Osteoblast (primary cell): Measurements from ENCODE around the gene SYT8. TPM values are rescaled to one million over a fixed set of nuclear protein-coding genes. Genes with fewer than 3 reads are reported as not detected.

ENCODE experiments used
- DNase-seq: peaks from one replicate; pipeline ENCODE4 v3.0.0; 2011; ENCODE audit warnings: low spot score, mixed read lengths; ENCODE audit not compliant: insufficient read length; ENCODE audit errors: missing footprints
- H2AFZ ChIP-seq: 2 replicates; pipeline ENCODE4 v1.6.0; 2011; ENCODE audit warnings: mild to moderate bottlenecking, low read length
- H3K27ac ChIP-seq: 2 replicates; pipeline ENCODE4 v1.5.1; 2011; ENCODE audit warnings: mild to moderate bottlenecking, low read depth, low read length, moderate library complexity
- H3K27me3 ChIP-seq: 2 replicates; pipeline ENCODE4 v1.6.0; 2012; ENCODE audit warnings: mild to moderate bottlenecking, control low read depth, inconsistent platforms, low read length, moderate library complexity; ENCODE audit not compliant: insufficient read depth
- H3K36me3 ChIP-seq: 2 replicates; pipeline ENCODE4 v1.5.1; 2011; ENCODE audit warnings: mild to moderate bottlenecking, low read length, control low read depth, moderate library complexity; ENCODE audit not compliant: insufficient read depth
- H3K4me1 ChIP-seq: 2 replicates; pipeline ENCODE4 v1.5.1; 2011; ENCODE audit warnings: mild to moderate bottlenecking, low read length, control low read depth, moderate library complexity; ENCODE audit not compliant: insufficient read depth
- H3K4me2 ChIP-seq: 2 replicates; pipeline ENCODE4 v1.6.0; 2011; ENCODE audit warnings: mild to moderate bottlenecking, low read length; ENCODE audit not compliant: insufficient read depth
- H3K4me3 ChIP-seq: fragments of 200-600 bp; sonication (generic); 3 replicates; pipeline ENCODE4 v1.5.1; 2012; ENCODE audit warnings: mild to moderate bottlenecking, low read length, inconsistent platforms; ENCODE audit not compliant: insufficient read depth
- H3K79me2 ChIP-seq: 2 replicates; pipeline ENCODE4 v1.6.0; 2012; ENCODE audit warnings: mild to moderate bottlenecking, low read length, control low read depth, inconsistent platforms; ENCODE audit not compliant: insufficient read depth
- H3K9me3 ChIP-seq: 2 replicates; pipeline ENCODE4 v1.5.1; 2011; ENCODE audit warnings: low read depth, low read length, control low read depth
- H4K20me1 ChIP-seq: 2 replicates; pipeline ENCODE4 v1.6.0; 2012; ENCODE audit warnings: mild to moderate bottlenecking, low read length, control low read depth; ENCODE audit not compliant: insufficient read depth
- total RNA-seq: library from RNA; depleted of rRNA; stranded (reverse); fragments of >200 nt; gene quantifications from 2 replicates; pipeline ENCODE4 v1.2.3, GENCODE V29; 2012
- TF ChIP-seq, protein P1 (sequence below): IDR thresholded peaks from 2 replicates; pipeline ENCODE4 v1.5.1; 2011; ENCODE audit warnings: mild to moderate bottlenecking, low read depth, low read length, moderate library complexity; ENCODE audit errors: extremely low read depth

Gene SYT8
- total RNA-seq, 1 donor: 0.36 TPM

DNA sequence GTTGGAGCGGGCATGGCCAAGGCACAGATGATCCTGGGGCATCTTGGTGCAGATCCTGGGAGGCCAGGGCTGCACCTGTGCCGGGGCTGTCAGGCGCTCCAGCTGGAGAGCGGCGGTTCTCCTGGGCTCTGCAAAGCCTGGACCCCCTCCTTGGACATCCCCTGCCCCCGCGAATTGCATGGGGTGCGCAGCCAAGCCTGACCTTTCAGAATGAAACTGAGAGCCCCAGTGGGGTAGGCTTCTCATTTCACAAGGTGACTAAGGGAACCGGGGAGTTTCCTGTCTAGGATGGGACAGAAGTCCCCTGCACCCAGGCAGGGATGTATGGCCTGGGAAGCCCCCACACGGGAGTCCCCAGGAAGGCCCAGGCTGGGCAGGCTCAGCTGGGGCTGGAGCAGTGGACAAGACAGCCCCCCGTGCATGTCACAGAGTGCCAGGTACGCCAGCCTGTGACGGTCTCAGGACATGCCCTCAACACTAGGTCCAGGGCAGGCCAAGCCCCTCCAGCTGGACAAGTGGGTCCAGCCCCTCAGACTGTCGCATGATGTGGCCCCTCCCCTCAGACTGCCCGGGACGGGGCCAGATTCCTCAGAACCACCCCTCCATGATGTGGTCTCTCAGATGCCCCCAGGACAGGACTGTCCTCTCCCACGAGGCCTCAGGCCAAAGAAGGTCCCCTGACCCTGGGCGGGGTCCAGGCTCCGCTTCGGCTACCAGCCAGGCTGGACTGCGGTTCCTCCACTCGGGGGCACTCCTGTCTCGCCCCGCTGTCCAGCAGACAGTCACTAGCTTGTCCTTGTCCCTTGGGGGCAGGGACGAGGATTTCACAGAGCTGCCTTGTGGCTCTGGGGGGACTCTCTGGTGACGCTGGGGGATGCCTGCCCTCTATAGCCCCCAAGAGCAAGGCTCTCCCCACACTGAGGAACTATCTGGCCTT lies 20.4 kb downstream of the SYT8 start:
- H4K20me1 ChIP-seq: no peaks in the 10 kb centered on the region
- H3K79me2 ChIP-seq: no peaks in the 10 kb centered on the region
- no peaks in the 10 kb centered on the region for H3K4me1 ChIP-seq
- TF ChIP-seq, protein P1, sequence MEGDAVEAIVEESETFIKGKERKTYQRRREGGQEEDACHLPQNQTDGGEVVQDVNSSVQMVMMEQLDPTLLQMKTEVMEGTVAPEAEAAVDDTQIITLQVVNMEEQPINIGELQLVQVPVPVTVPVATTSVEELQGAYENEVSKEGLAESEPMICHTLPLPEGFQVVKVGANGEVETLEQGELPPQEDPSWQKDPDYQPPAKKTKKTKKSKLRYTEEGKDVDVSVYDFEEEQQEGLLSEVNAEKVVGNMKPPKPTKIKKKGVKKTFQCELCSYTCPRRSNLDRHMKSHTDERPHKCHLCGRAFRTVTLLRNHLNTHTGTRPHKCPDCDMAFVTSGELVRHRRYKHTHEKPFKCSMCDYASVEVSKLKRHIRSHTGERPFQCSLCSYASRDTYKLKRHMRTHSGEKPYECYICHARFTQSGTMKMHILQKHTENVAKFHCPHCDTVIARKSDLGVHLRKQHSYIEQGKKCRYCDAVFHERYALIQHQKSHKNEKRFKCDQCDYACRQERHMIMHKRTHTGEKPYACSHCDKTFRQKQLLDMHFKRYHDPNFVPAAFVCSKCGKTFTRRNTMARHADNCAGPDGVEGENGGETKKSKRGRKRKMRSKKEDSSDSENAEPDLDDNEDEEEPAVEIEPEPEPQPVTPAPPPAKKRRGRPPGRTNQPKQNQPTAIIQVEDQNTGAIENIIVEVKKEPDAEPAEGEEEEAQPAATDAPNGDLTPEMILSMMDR: no peak
- H3K27me3 ChIP-seq: no peaks in the 10 kb centered on the region
- no peak overlapping the region for H3K4me2 ChIP-seq
- H3K27ac ChIP-seq: no peak overlapping the region
- H2AFZ ChIP-seq: no peak overlapping the region
- H3K36me3 ChIP-seq: no peaks in the 10 kb centered on the region
- no peak overlapping the region for H3K4me3 ChIP-seq
- no peak for DNase-seq
- H3K9me3 ChIP-seq: no peaks in the 10 kb centered on the region

DNA sequence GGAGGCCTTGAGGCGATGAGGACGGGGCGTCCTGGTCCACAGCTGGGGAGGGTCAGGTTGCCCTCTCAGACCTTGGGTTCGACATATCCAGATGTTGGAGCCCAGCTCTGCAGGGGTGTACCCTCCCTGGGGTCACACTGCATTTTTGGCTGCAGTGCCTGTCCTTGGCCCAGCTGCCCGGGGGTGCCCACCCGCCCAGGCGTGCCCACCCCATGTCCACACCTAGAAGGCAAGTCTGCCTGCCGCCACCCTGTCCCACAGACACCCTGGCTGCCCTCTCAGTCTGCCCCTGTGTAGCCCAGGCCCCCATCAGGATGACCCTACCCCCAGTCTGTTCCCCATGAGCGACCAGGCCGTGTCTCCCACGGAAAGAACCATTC lies 21.1 kb downstream of the SYT8 start:
- H3K27ac ChIP-seq: no peak overlapping the region
- no peaks in the 10 kb centered on the region for H3K27me3 ChIP-seq
- TF ChIP-seq, protein P1: no peak
- no peaks in the 10 kb centered on the region for H3K4me1 ChIP-seq
- no peak overlapping the region for H3K4me3 ChIP-seq
- H3K79me2 ChIP-seq: no peaks in the 10 kb centered on the region
- no peaks in the 10 kb centered on the region for H3K36me3 ChIP-seq
- H3K9me3 ChIP-seq: no peaks in the 10 kb centered on the region
- DNase-seq: no peak
- H4K20me1 ChIP-seq: no peaks in the 10 kb centered on the region
- H3K4me2 ChIP-seq: no peak overlapping the region
- H2AFZ ChIP-seq: no peak overlapping the region

DNA sequence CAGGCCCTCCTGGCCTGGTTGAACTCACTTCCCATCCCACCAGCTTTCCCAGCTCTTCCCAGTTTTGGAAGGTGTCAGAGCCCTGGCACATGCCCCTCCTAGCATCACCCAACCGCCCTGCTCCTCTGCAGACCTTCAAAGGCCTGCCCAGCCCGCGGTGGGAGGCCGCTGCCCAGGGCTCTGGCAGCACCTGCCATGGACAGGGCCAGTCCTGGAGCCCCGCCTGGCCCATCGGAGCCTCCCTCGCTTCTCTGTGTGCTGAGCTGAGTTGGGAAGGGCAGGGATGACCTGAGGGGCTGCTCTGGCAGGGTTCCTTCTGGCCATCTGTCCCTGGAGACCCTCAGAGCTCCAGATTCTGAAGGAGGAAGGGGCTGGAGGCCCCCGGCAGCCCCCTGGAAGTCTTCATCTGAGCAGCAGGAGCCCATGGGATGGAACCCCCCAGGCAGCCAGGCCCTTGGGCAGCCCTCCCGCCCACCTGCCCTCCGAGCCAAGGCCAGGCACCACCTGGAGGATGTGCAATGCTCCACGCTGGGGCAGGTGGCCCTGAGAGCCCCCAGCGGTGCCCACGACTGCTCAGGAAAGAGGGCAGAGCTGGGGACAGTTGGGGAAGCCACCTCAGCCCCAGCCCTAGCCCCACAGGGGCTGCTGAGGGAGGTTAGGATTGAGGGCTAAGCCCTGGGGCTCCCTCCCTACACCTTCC lies 21.7 kb downstream of the SYT8 start:
- Histone ChIP-seq H3K4me3 (no peak overlapping the region), H3K27me3 (no peaks in the 10 kb centered on the region), H2AFZ (no peak overlapping the region), H3K79me2 (no peaks in the 10 kb centered on the region), H3K27ac (no peak overlapping the region), H3K36me3 (no peaks in the 10 kb centered on the region), H3K4me1 (no peaks in the 10 kb centered on the region), H4K20me1 (no peaks in the 10 kb centered on the region), H3K9me3 (no peaks in the 10 kb centered on the region), H3K4me2 (no peak overlapping the region)
- DNase-seq: no peak
- TF ChIP-seq, protein P1: no peak

DNA sequence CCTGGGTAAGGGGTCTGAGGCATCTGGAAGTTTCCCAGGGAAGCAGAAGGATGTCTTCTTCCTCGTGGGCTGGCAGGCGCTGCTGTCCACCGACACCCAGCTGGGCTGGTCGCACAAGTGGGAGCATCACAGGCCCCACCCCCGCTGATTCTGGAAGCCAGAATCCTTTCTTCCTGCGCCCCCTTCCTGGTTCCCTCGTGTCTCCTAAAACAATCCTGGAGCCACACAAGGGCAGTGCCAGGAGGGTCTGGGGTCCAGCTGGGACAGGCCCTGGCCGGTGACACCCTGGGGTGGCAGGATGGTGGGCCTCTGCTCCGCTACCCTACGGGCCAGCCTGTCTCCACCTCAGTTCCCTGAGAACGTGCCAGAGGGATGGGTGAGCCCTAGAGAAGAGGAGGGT lies 22.3 kb downstream of the SYT8 start:
- no peak for DNase-seq
- Histone ChIP-seq H4K20me1 (no peaks in the 10 kb centered on the region), H3K4me3 (no peak overlapping the region), H3K79me2 (no peaks in the 10 kb centered on the region), H3K4me1 (no peaks in the 10 kb centered on the region), H2AFZ (no peak overlapping the region), H3K9me3 (no peaks in the 10 kb centered on the region), H3K27ac (no peak overlapping the region), H3K4me2 (no peak overlapping the region), H3K36me3 (no peaks in the 10 kb centered on the region), H3K27me3 (no peaks in the 10 kb centered on the region)
- TF ChIP-seq, protein P1: no peak
